Measurements from ENCODE around the gene ICA1.

ICA1 gene

GRCh38 chr7:8284606-8285005 lies 22.6 kb upstream of the ICA1 start:
- ATAC-seq (replicated peaks) (no peak), DNase-seq (no peak)
- no peak overlapping the region for H3K4me3 Mint-ChIP-seq
- no peaks in the 10 kb centered on the region for H3K36me3 Mint-ChIP-seq (ENCODE audit: insufficient read depth)
- H3K27me3 Mint-ChIP-seq = peaks cover 6 to 16% of the 10 kb centered on the region in 2 donors
- H3K9me3 Mint-ChIP-seq = no peaks in the 10 kb centered on the region
- H3K4me1 Mint-ChIP-seq (ENCODE audit: low read depth in 2 of 2) = no peaks in the 10 kb centered on the region
- H3K27ac Mint-ChIP-seq = no peak overlapping the region

GRCh38 chr7:8283968-8284367 lies 22.0 kb upstream of the ICA1 start:
- no peaks in the 10 kb centered on the region for H3K4me1 Mint-ChIP-seq (ENCODE audit: low read depth in 2 of 2)
- H3K9me3 Mint-ChIP-seq = no peaks in the 10 kb centered on the region
- H3K27ac Mint-ChIP-seq = no peak overlapping the region
- no peak for ATAC-seq (replicated peaks)
- H3K27me3 Mint-ChIP-seq = peaks cover 6 to 16% of the 10 kb centered on the region in 2 donors
- no peaks in the 10 kb centered on the region for H3K36me3 Mint-ChIP-seq (ENCODE audit: insufficient read depth)
- no peak overlapping the region for H3K4me3 Mint-ChIP-seq
- no peak for DNase-seq

- H3K36me3 Mint-ChIP-seq (ENCODE audit: insufficient read depth) = no peaks in the 10 kb centered on the region
- no peaks in the 10 kb centered on the region for H3K9me3 Mint-ChIP-seq
- H3K27ac Mint-ChIP-seq = no peak overlapping the region
- H3K4me3 Mint-ChIP-seq = no peak overlapping the region
- peaks cover 4 to 21% of the 10 kb centered on the region in 2 donors for H3K27me3 Mint-ChIP-seq
- no peak for ATAC-seq (replicated peaks)
- no peak for DNase-seq
- no peaks in the 10 kb centered on the region for H3K4me1 Mint-ChIP-seq (ENCODE audit: low read depth in 2 of 2)
These were observed 20.9 kb upstream of the ICA1 start for GRCh38 chr7:8282871-8283270.

- ATAC-seq (replicated peaks) = no peak
- Mint-ChIP-seq H3K36me3 (ENCODE audit: insufficient read depth) (no peaks in the 10 kb centered on the region), H3K4me3 (no peak overlapping the region), H3K9me3 (no peaks in the 10 kb centered on the region), H3K27me3 (peaks cover 0 to 16% of the 10 kb centered on the region in 2 donors), H3K4me1 (ENCODE audit: low read depth in 2 of 2) (no peaks in the 10 kb centered on the region), H3K27ac (no peak overlapping the region)
- DNase-seq = no peak
These were observed 20.2 kb upstream of the ICA1 start for GRCh38 chr7:8282162-8282561.

GRCh38 chr7:8278183-8278582 lies 16.2 kb upstream of the ICA1 start:
- H3K9me3 Mint-ChIP-seq = no peaks in the 10 kb centered on the region
- H3K36me3 Mint-ChIP-seq (ENCODE audit: insufficient read depth) = no peaks in the 10 kb centered on the region
- H3K4me1 Mint-ChIP-seq (ENCODE audit: low read depth in 2 of 2) = no peaks in the 10 kb centered on the region

GRCh38 chr7:8277394-8277982 lies 15.5 kb upstream of the ICA1 start:
- Mint-ChIP-seq H3K36me3 (ENCODE audit: insufficient read depth) (no peaks in the 10 kb centered on the region), H3K27me3 (peaks cover 9 to 15% of the 10 kb centered on the region in 2 donors), H3K4me3 (no peak overlapping the region), H3K27ac (no peak overlapping the region), H3K9me3 (no peaks in the 10 kb centered on the region), H3K4me1 (ENCODE audit: low read depth in 2 of 2) (no peaks in the 10 kb centered on the region)
- no peak for ATAC-seq (replicated peaks)
- no peak for DNase-seq

More at GRCh38 chr7:8278183-8278582, 16.2 kb upstream of the ICA1 start:
- Mint-ChIP-seq H3K27me3 (peaks cover 9 to 19% of the 10 kb centered on the region in 2 donors), H3K27ac (no peak overlapping the region), H3K4me3 (no peak overlapping the region)
- DNase-seq (no peak), ATAC-seq (replicated peaks) (no peak)

GRCh38 chr7:8274589-8274988 lies 12.6 kb upstream of the ICA1 start:
- DNase-seq = no peak
- no peaks in the 10 kb centered on the region for H3K4me1 Mint-ChIP-seq (ENCODE audit: low read depth in 2 of 2)
- no peaks in the 10 kb centered on the region for H3K36me3 Mint-ChIP-seq (ENCODE audit: insufficient read depth)
- no peak overlapping the region for H3K27ac Mint-ChIP-seq
- H3K4me3 Mint-ChIP-seq = no peak overlapping the region
- H3K9me3 Mint-ChIP-seq = no peaks in the 10 kb centered on the region
- peaks cover 38 to 39% of the 10 kb centered on the region in 2 donors for H3K27me3 Mint-ChIP-seq
- no peak for ATAC-seq (replicated peaks)

- no peak for DNase-seq
- Mint-ChIP-seq H3K27me3 (peaks cover 42 to 47% of the 10 kb centered on the region in 2 donors), H3K4me1 (ENCODE audit: low read depth in 2 of 2) (no peaks in the 10 kb centered on the region), H3K27ac (no peak overlapping the region), H3K36me3 (ENCODE audit: insufficient read depth) (no peaks in the 10 kb centered on the region), H3K9me3 (no peaks in the 10 kb centered on the region), H3K4me3 (no peak overlapping the region)
- ATAC-seq (replicated peaks) = no peak
These were observed 10.0 kb upstream of the ICA1 start for GRCh38 chr7:8271960-8272359.

GRCh38 chr7:8263048-8263447 lies 1.1 kb upstream of the ICA1 start:
- ATAC-seq (replicated peaks) (no peak), DNase-seq (no peak)
- Mint-ChIP-seq H3K27me3 (peaks cover 61 to 70% of the 10 kb centered on the region in 2 donors), H3K4me1 (ENCODE audit: low read depth in 2 of 2) (peaks cover 5 to 6% of the 10 kb centered on the region in 2 donors), H3K4me3 (peak overlapping the region; percentile 59 to 60), H3K9me3 (peaks cover 0 to 1% of the 10 kb centered on the region in 2 donors), H3K27ac (no peak overlapping the region), H3K36me3 (ENCODE audit: insufficient read depth) (no peaks in the 10 kb centered on the region)

GRCh38 chr7:8260871-8261694 lies 884 bp downstream of the ICA1 start:
- Mint-ChIP-seq H3K27ac (no peak overlapping the region), H3K36me3 (ENCODE audit: insufficient read depth) (no peaks in the 10 kb centered on the region), H3K27me3 (peaks cover 54 to 67% of the 10 kb centered on the region in 2 donors), H3K9me3 (peaks cover 0 to 1% of the 10 kb centered on the region in 2 donors), H3K4me1 (ENCODE audit: low read depth in 2 of 2) (peaks cover 5 to 6% of the 10 kb centered on the region in 2 donors), H3K4me3 (peak overlapping the region; percentile 63 to 76)
- no peak for DNase-seq
- ATAC-seq (replicated peaks) = no peak

- no peaks in the 10 kb centered on the region for H3K36me3 Mint-ChIP-seq (ENCODE audit: insufficient read depth)
- H3K4me1 Mint-ChIP-seq (ENCODE audit: low read depth in 2 of 2) = peaks cover 5 to 6% of the 10 kb centered on the region in 2 donors
- H3K9me3 Mint-ChIP-seq = no peaks in the 10 kb centered on the region
- no peak overlapping the region for H3K27ac Mint-ChIP-seq
- no peak for DNase-seq
- peaks cover 41 to 54% of the 10 kb centered on the region in 2 donors for H3K27me3 Mint-ChIP-seq
- ATAC-seq (replicated peaks) = no peak
- H3K4me3 Mint-ChIP-seq = no peak overlapping the region
These were observed 2.3 kb downstream of the ICA1 start for GRCh38 chr7:8259586-8260222.

- ATAC-seq (replicated peaks) (no peak), DNase-seq (no peak)
- Mint-ChIP-seq H3K36me3 (ENCODE audit: insufficient read depth) (no peaks in the 10 kb centered on the region), H3K9me3 (no peaks in the 10 kb centered on the region), H3K27ac (no peak overlapping the region), H3K4me1 (ENCODE audit: low read depth in 2 of 2) (peaks cover 5 to 6% of the 10 kb centered on the region in 2 donors), H3K4me3 (no peak overlapping the region), H3K27me3 (peaks cover 39 to 52% of the 10 kb centered on the region in 2 donors)
These were observed 3.2 kb downstream of the ICA1 start for GRCh38 chr7:8258734-8259133.

GRCh38 chr7:8258166-8258565 lies 3.8 kb downstream of the ICA1 start:
- DNase-seq = no peak
- Mint-ChIP-seq H3K9me3 (no peaks in the 10 kb centered on the region), H3K27ac (no peak overlapping the region), H3K4me1 (ENCODE audit: low read depth in 2 of 2) (peaks cover 5 to 6% of the 10 kb centered on the region in 2 donors), H3K4me3 (no peak overlapping the region), H3K36me3 (ENCODE audit: insufficient read depth) (no peaks in the 10 kb centered on the region), H3K27me3 (peaks cover 35 to 48% of the 10 kb centered on the region in 2 donors)
- no peak for ATAC-seq (replicated peaks)

Measured in effector memory CD8-positive, alpha-beta T cell (primary cell).